Left hindlimb (tissue), 1 donor: Measurements from ENCODE around the gene EXOSC1.
"Not testable (repeated sequence)": the region's sequence is repeated elsewhere in the genome, so short reads cannot be mapped to it uniquely, and the experiment has no call there.

Source experiments
- DNase-seq: peaks from one replicate; pipeline ENCODE4 v3.0.0-alpha.2; 2018

The EXOSC1 gene

GRCh38 chr10:97407211-97407951 is 38.4 kb downstream of the EXOSC1 start:
- DNase-seq = peak; percentile 64

DNA sequence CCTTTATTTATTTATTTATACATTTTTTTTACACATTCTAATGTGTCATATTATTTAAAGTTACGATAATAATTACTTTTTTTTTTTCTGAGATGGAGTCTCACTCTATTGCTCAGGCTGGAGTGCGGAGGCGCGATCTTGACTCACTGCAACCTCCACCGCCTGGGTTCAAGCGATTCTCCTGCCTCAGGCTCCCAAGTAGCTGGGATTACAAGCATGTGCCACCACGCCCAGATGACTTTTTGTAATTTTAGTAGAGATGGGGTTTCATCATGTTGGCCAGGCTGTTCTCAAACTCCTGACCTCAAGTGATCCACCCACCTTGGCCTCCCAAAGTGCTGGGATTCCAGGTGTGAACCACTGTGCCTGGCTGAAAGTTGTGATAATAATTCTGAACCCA is 39.3 kb downstream of the EXOSC1 start:
- DNase-seq = not testable (repeated sequence)

DNA sequence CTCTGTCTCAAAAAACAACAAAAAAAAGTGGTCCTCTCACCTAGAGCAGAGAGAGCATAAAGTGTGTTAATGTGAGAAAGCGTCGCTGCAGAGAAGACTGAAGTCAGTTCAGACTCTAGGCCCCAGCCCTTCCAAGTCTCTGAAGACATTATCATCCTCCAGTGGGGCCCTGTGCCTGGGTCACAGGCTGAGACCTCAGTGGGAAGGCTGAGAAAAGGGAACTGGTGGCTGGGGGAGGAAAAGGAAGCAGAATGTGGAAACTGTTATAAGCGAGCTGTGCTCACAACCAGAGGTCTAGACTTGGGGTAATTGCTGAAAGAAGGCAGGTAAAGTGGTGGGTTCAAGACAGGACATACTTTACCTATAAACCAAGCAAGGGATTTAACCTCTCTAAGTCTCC is 39.7 kb downstream of the EXOSC1 start:
- DNase-seq = no peak

GRCh38 chr10:97404044-97404443 is 41.8 kb downstream of the EXOSC1 start:
- DNase-seq = no peak

DNA sequence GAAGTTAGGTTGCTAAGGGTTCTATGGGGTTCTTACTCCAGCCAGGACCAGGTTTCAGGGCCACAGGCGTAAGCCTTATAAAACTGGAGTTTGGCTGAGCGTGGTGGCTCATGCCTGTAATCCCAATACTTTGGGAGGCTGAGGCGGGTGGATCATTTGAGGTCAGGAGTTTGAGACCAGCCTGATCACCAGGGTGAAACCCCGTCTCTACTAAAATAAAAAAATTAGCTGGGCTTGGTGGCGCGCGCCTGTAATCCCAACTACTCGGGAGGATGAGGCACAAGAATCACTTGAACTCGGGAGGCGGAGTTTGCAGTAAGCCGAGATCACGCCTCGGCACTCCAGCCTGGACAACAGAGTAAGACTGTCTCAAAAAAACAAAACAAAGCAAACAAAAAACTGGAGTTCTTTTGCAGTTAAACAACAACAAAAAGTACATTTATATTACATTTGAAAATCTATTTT is 44.3 kb downstream of the EXOSC1 start:
- DNase-seq = no peak

GRCh38 chr10:97400665-97401454 is 44.9 kb downstream of the EXOSC1 start, which contains the start of gene RRP12:
TSS of gene RRP12 (minus strand) at chr10:97401340. CDS start at chr10:97401231, 109 bp downstream.
- peak; percentile 93 for DNase-seq

- DNase-seq = peak; percentile 44
These were observed 45.8 kb downstream of the EXOSC1 start for GRCh38 chr10:97399843-97400545.

DNA sequence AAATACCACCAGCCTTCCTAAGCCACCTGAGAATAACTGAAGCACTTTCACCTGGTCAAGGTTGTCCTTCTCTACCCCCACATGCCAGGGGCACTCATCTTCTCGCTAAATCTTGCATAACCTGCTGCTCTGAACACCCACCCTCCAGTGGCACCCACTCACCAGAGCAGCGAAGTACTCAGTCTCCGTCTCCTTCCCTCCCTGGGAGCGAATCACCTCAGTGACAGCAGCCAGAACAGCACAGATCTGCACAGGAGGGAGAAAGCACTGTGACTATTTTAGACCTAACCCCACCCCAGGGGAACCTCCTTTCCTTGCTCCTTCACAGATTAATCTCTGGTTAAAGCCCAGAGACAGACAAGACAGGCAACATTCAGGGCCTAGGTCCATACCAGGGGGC is 49.8 kb downstream of the EXOSC1 start:
- no peak for DNase-seq

DNA sequence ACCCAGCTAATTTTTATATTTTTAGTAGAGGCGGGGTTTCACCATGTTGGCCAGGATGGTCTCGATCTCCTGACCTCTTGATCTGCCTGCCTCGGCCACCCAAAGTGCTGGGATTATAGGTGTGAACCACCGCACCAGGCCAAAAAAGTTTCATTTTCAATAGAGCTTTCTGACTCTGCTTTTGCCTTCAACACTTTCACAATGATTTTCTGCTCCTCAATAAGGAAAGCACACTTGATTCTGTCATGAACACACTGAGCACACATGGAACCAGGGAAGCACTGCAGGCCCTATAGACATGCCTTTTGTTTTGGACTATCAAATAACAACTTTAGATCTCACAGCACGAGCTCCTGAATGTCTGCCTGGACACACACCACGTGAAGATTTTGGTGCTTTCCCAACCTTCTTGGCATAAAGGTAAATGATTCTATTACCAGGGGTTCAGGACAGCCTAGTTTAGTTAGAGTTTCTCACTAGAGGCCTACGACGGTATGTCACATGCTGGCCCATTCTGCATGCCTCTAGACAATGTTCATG is 52.7 kb downstream of the EXOSC1 start:
- no peak for DNase-seq

GRCh38 chr10:97390091-97390490 is 55.7 kb downstream of the EXOSC1 start:
- no peak for DNase-seq

GRCh38 chr10:97388152-97388551 is 57.7 kb downstream of the EXOSC1 start:
- no peak for DNase-seq
